Smooth muscle cell (in vitro differentiated cells): ENCODE results near the gene TEX44. TPM values are rescaled to one million over a fixed set of nuclear protein-coding genes. Genes with fewer than 3 reads are reported as not detected.

ENCODE experiments used
- DNase-seq: peaks from one replicate; lab custom pipeline; 2025; ENCODE audit not compliant: unreplicated experiment; lab: John Stamatoyannopoulos, UW
- H2AFZ ChIP-seq: fragments of 200-600 bp; sonication (generic); 2 replicates; pipeline ENCODE4 v1.6.0; 2016; ENCODE audit warnings: antibody characterized with exemption, low read depth, mild to moderate bottlenecking
- H3F3A ChIP-seq: fragments of 200-600 bp; sonication (generic); 2 replicates; pipeline ENCODE4 v1.6.0; 2017; ENCODE audit warnings: antibody characterized with exemption, low read depth
- H3K27ac ChIP-seq: fragments of 200-600 bp; sonication (generic); 2 replicates; pipeline ENCODE4 v1.5.1; 2016; ENCODE audit warnings: low read depth, mild to moderate bottlenecking
- H3K27me3 ChIP-seq: fragments of 200-600 bp; sonication (generic); 2 replicates; pipeline ENCODE4 v1.6.1; 2016; ENCODE audit warnings: low read depth, mild to moderate bottlenecking
- H3K36me3 ChIP-seq: fragments of 200-600 bp; sonication (generic); 2 replicates; pipeline ENCODE4 v1.5.1; 2016; ENCODE audit warnings: low read depth
- H3K4me1 ChIP-seq: fragments of 200-600 bp; sonication (generic); 2 replicates; pipeline ENCODE4 v1.5.1; 2016; ENCODE audit warnings: low read depth
- H3K4me2 ChIP-seq: fragments of 200-600 bp; sonication (generic); 2 replicates; pipeline ENCODE4 v1.6.0; 2016; ENCODE audit warnings: mild to moderate bottlenecking
- H3K4me3 ChIP-seq: fragments of 200-600 bp; sonication (generic); 2 replicates; pipeline ENCODE4 v1.5.1; 2016; ENCODE audit warnings: mild to moderate bottlenecking
- H3K79me2 ChIP-seq: fragments of 200-600 bp; sonication (generic); 2 replicates; pipeline ENCODE4 v1.6.0; 2016; ENCODE audit warnings: low read depth, mild to moderate bottlenecking
- H3K9ac ChIP-seq: fragments of 200-600 bp; sonication (generic); 2 replicates; pipeline ENCODE4 v1.6.0; 2016; ENCODE audit warnings: low read depth
- H3K9me3 ChIP-seq: fragments of 200-600 bp; sonication (generic); replicated peaks from 2 replicates; pipeline ENCODE4 v1.5.1; 2016; ENCODE audit warnings: low read depth
- H4K20me1 ChIP-seq: fragments of 200-600 bp; sonication (generic); 2 replicates; pipeline ENCODE4 v1.6.0; 2016; ENCODE audit warnings: low read depth
- CTCF ChIP-seq: fragments of 200-600 bp; sonication (generic); IDR thresholded peaks from 2 replicates; pipeline ENCODE4 v1.5.1; 2017; ENCODE audit warnings: borderline replicate concordance, mild to moderate bottlenecking, antibody characterized with exemption; ENCODE audit not compliant: insufficient read depth, poor library complexity, severe bottlenecking
- WGBS: methylation state at CpG from one replicate; pipeline ENCODE4 v1.1.7; 2016; ENCODE audit warnings: low lambda C conversion rate; 5-methylcytosine and 5-hydroxymethylcytosine counted together
- polyA plus RNA-seq: library from polyadenylated mRNA; unstranded; fragments of >200 nt; fragmentation: Nextera tagmentation; extraction: Ambion mirVana; gene quantifications from 2 replicates; pipeline ENCODE4 v1.2.1, GENCODE V29; 2016
- total RNA-seq: library from RNA; depleted of rRNA; stranded (reverse); fragments of >200 nt; gene quantifications from 2 replicates; pipeline ENCODE4 v1.2.3, GENCODE V29; 2014

The TEX44 gene
- total and polyA plus RNA-seq, 2 experiments from 2014 or later: not detected

DNA sequence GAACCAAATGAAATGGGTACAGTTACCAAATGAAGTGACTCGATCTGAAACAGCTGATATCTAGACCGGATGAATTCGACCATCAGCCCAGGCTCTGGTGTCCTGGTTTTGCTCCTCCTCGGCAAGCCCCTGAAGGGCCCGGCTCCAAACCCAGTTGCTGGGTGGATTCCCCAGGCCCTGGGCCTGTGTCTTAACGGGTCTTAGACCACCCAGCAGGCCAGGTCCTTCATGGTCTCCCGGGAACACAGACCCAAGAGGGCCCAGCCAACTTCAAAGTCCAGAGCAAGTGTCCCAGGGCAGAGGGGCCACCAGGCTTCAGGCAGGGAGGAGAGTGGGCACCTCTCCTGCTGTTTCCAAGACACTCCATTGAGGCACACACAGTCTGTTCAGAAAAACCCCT lies 35.7 kb upstream of the TEX44 start:
- no peaks in the 10 kb centered on the region for H3F3A ChIP-seq
- TF ChIP-seq CTCF: no peak

GRCh38 chr2:231557571-231558217 lies 35.0 kb upstream of the TEX44 start:
- peak; percentile 75 for TF ChIP-seq CTCF
- no peaks in the 10 kb centered on the region for H3K27me3 ChIP-seq
- H3F3A ChIP-seq: no peaks in the 10 kb centered on the region
- no peak overlapping the region for H3K4me3 ChIP-seq
- DNase-seq: no peak
- no peak overlapping the region for H3K4me2 ChIP-seq
- no peaks in the 10 kb centered on the region for H3K79me2 ChIP-seq
- H3K9me3 ChIP-seq: peaks cover 5% of the 10 kb centered on the region
- WGBS: 50% methylated on average over 11 of the region's 11 CpGs
- peaks cover 4% of the 10 kb centered on the region for H3K4me1 ChIP-seq
- H3K27ac ChIP-seq: no peak overlapping the region
- H3K36me3 ChIP-seq: no peaks in the 10 kb centered on the region
- H4K20me1 ChIP-seq: no peaks in the 10 kb centered on the region
- no peak overlapping the region for H2AFZ ChIP-seq
- no peak overlapping the region for H3K9ac ChIP-seq

More for the DNA sequence above, 35.7 kb upstream of the TEX44 start:
- no peak overlapping the region for H3K27ac ChIP-seq
- peaks cover 4% of the 10 kb centered on the region for H3K4me1 ChIP-seq
- WGBS: 88% methylated on average over 7 of the region's 7 CpGs
- no peak overlapping the region for H3K9ac ChIP-seq
- H4K20me1 ChIP-seq: no peaks in the 10 kb centered on the region
- DNase-seq: no peak
- H3K4me3 ChIP-seq: no peak overlapping the region
- no peaks in the 10 kb centered on the region for H3K27me3 ChIP-seq
- H2AFZ ChIP-seq: no peak overlapping the region
- no peaks in the 10 kb centered on the region for H3K36me3 ChIP-seq
- no peak overlapping the region for H3K4me2 ChIP-seq
- H3K79me2 ChIP-seq: no peaks in the 10 kb centered on the region
- H3K9me3 ChIP-seq: peaks cover 9% of the 10 kb centered on the region

- TF ChIP-seq CTCF: peak; percentile 65
- no peak for DNase-seq
Observed at GRCh38 chr2:231563378-231563961, 29.2 kb upstream of the TEX44 start.

More at GRCh38 chr2:231563378-231563961, 29.2 kb upstream of the TEX44 start:
- Histone ChIP-seq H3K4me2 (no peak overlapping the region), H4K20me1 (no peaks in the 10 kb centered on the region), H3K79me2 (no peaks in the 10 kb centered on the region), H3K27me3 (no peaks in the 10 kb centered on the region), H3K36me3 (no peaks in the 10 kb centered on the region), H3K4me1 (no peaks in the 10 kb centered on the region), H3K27ac (no peak overlapping the region), H3K4me3 (no peak overlapping the region), H3F3A (no peaks in the 10 kb centered on the region), H2AFZ (no peak overlapping the region), H3K9ac (no peak overlapping the region), H3K9me3 (no peaks in the 10 kb centered on the region)
- 2% methylated on average over 3 of the region's 3 CpGs for WGBS
